ENCODE data around the gene RNPS1.

The RNPS1 gene

DNA sequence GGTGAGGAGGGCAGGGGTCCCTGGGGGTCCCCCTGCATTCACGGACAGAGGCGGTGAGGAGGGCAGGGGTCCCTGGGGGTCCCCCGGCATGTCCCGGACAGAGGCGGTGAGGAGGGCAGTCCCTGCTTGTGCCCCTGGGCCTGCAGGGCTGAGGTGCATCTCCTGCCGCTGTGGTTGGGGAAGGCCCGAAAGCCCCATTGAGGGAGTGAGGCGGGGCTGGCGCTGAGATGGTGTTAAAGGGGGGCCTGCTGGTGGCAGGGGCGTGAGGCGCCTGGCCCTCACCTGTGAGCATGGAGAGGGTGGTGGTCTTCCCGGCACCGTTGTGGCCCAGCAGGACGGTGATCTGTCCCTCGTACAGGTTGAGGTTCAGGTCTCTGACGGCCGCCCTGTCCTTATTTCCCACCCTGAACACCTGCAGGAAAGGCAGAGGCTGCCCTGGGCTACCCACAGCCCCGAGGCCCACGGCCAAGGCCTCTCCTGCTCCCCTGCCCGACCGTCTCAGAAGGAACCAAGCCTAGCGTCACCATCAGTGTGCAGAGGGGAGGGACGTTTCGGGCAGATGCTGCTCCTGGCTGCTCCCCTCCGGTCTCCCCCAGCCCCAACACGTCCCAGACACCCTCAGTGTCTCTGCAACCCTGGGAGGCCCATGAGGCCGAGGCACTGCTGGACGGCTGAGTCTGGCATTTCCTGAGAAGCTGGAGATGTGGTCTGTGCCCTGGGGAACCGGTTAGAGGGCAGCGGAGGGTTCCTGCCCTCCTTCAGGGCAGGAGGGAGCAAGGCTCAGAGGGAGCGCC is 31.4 kb upstream of the RNPS1 start:
- Histone ChIP-seq H3K9me3 (ENCODE audit: severe bottlenecking) (no peaks in the 10 kb centered on the region), H3K4me1 (ENCODE audit: insufficient read depth, poor library complexity, severe bottlenecking) (no peaks in the 10 kb centered on the region), H3K4me3 (ENCODE audit: severe bottlenecking) (no peak overlapping the region), H3K27ac (ENCODE audit: poor library complexity, severe bottlenecking) (no peak overlapping the region), H3K36me3 (ENCODE audit: low read depth) (no peaks in the 10 kb centered on the region), H3K27me3 (ENCODE audit: insufficient read depth, poor library complexity, severe bottlenecking) (no peaks in the 10 kb centered on the region)
- peak; percentile 33; the same call in 1 of the 3 replicates for ATAC-seq (ENCODE audit: low read depth)
- TF ChIP-seq, protein P1, sequence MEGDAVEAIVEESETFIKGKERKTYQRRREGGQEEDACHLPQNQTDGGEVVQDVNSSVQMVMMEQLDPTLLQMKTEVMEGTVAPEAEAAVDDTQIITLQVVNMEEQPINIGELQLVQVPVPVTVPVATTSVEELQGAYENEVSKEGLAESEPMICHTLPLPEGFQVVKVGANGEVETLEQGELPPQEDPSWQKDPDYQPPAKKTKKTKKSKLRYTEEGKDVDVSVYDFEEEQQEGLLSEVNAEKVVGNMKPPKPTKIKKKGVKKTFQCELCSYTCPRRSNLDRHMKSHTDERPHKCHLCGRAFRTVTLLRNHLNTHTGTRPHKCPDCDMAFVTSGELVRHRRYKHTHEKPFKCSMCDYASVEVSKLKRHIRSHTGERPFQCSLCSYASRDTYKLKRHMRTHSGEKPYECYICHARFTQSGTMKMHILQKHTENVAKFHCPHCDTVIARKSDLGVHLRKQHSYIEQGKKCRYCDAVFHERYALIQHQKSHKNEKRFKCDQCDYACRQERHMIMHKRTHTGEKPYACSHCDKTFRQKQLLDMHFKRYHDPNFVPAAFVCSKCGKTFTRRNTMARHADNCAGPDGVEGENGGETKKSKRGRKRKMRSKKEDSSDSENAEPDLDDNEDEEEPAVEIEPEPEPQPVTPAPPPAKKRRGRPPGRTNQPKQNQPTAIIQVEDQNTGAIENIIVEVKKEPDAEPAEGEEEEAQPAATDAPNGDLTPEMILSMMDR (IDR thresholded peaks at IDR 0.05; ENCODE audit: poor library complexity, severe bottlenecking), result no peak
- no peak for DNase-seq (ENCODE audit: low spot score)

DNA sequence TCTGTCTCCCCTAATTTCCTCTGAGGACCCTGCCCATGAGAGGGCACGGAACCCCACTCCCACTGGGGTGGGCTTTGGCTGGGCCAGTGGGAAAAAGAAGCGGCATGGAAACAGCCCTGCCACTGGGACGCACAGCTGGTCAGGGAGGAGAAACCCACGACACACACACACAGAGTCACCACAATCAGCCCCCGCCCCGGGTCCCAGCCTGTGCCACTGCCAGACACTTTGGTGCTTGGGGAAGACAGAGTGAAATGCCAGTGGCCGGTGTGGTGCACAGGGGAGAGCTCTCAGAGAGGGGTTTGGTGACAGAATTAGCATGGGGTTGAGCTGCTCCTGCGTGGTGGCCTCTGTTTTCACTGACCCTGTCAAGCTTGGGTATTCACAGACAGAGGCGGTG is 30.7 kb upstream of the RNPS1 start:
- H3K9me3 ChIP-seq (ENCODE audit: severe bottlenecking), result no peaks in the 10 kb centered on the region

DNA sequence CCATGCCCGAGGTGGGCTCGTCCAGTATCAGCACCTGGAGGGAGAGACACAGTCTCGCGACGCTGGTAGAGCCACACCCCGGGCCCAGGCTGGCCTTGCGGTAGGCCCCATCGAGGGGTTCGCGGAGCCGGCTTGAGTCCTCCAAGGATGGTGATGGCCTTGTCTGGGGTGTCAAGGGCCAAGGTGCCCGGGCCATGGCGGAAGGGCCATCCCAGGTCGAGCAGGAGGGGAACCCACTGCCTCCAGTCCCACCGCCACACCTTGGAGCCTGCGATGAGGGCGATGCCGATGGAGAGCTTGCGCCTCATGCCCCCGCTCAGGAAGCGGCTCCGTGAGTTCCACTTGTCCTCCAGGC is 29.6 kb upstream of the RNPS1 start:
- Histone ChIP-seq H3K4me3 (ENCODE audit: severe bottlenecking) (no peak overlapping the region), H3K27me3 (ENCODE audit: insufficient read depth, poor library complexity, severe bottlenecking) (no peaks in the 10 kb centered on the region), H3K36me3 (ENCODE audit: low read depth) (no peaks in the 10 kb centered on the region), H3K27ac (ENCODE audit: poor library complexity, severe bottlenecking) (no peak overlapping the region), H3K4me1 (ENCODE audit: insufficient read depth, poor library complexity, severe bottlenecking) (no peaks in the 10 kb centered on the region), H3K9me3 (ENCODE audit: severe bottlenecking) (no peaks in the 10 kb centered on the region)
- ATAC-seq (ENCODE audit: low read depth), result no peak
- no peak for DNase-seq (ENCODE audit: low spot score)
- TF ChIP-seq, protein P1 (IDR thresholded peaks at IDR 0.05; ENCODE audit: poor library complexity, severe bottlenecking), result no peak

More for the DNA sequence above, 30.7 kb upstream of the RNPS1 start:
- Histone ChIP-seq H3K4me3 (ENCODE audit: severe bottlenecking) (no peak overlapping the region), H3K36me3 (ENCODE audit: low read depth) (no peaks in the 10 kb centered on the region), H3K4me1 (ENCODE audit: insufficient read depth, poor library complexity, severe bottlenecking) (no peaks in the 10 kb centered on the region), H3K27me3 (ENCODE audit: insufficient read depth, poor library complexity, severe bottlenecking) (no peaks in the 10 kb centered on the region), H3K27ac (ENCODE audit: poor library complexity, severe bottlenecking) (no peak overlapping the region)
- no peak for ATAC-seq (ENCODE audit: low read depth)
- DNase-seq (ENCODE audit: low spot score), result no peak
- TF ChIP-seq, protein P1 (IDR thresholded peaks at IDR 0.05; ENCODE audit: poor library complexity, severe bottlenecking), result no peak

DNA sequence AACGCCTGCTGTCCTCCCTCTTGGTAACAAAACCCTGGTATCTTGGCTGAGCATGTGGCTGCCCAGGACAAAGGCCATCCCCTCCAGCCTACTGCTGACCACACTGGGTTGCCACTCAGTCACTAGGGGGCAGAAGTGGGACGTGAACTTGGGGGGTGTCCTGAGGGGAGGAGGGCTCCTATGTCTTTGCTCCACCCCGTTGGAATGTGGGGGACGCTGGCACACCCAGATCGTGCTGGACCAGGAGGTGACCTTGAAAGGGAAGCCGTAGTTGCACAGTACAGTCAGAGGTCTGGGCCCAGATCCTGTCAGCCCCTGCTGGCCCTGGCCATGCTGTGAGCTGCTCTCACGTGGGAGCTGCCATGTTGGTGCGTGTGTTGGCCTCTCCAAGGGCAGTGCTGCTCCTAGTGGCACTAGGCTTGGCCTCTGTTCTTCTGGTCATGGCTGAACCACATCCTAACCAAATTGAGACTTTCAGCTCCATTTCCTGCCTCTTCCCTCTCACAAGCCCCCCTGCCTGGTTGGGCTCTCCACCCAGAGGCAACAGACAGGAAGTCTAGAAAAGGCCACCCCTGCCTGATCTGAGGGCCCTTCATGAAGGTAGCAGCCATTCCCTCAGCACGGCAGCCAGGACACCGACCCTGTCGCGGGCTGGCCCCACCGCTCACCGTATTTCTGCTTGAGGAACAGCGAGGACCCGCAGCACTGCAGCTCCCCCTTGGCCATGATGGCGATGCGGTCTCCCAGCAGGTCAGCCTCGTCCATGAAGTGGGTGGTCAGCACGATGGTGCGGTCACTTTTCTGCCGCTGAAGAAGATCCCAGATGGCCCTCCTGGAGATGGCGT is 29.0 kb upstream of the RNPS1 start:
- no peak overlapping the region for H3K27ac ChIP-seq (ENCODE audit: poor library complexity, severe bottlenecking)
- no peak for ATAC-seq (ENCODE audit: low read depth)

More for the DNA sequence above, 29.0 kb upstream of the RNPS1 start:
- Histone ChIP-seq H3K27me3 (ENCODE audit: insufficient read depth, poor library complexity, severe bottlenecking) (no peaks in the 10 kb centered on the region), H3K9me3 (ENCODE audit: severe bottlenecking) (no peaks in the 10 kb centered on the region), H3K4me1 (ENCODE audit: insufficient read depth, poor library complexity, severe bottlenecking) (no peaks in the 10 kb centered on the region), H3K36me3 (ENCODE audit: low read depth) (no peaks in the 10 kb centered on the region), H3K4me3 (ENCODE audit: severe bottlenecking) (no peak overlapping the region)
- no peak for DNase-seq (ENCODE audit: low spot score)
- TF ChIP-seq, protein P1 (IDR thresholded peaks at IDR 0.05; ENCODE audit: poor library complexity, severe bottlenecking), result no peak

Data from RWPE2 (cell line).